Measurements from ENCODE around the gene HK2.
"Not testable (repeated sequence)": the region's sequence is repeated elsewhere in the genome, so short reads cannot be mapped to it uniquely, and the experiment has no call there.

The HK2 gene

DNA sequence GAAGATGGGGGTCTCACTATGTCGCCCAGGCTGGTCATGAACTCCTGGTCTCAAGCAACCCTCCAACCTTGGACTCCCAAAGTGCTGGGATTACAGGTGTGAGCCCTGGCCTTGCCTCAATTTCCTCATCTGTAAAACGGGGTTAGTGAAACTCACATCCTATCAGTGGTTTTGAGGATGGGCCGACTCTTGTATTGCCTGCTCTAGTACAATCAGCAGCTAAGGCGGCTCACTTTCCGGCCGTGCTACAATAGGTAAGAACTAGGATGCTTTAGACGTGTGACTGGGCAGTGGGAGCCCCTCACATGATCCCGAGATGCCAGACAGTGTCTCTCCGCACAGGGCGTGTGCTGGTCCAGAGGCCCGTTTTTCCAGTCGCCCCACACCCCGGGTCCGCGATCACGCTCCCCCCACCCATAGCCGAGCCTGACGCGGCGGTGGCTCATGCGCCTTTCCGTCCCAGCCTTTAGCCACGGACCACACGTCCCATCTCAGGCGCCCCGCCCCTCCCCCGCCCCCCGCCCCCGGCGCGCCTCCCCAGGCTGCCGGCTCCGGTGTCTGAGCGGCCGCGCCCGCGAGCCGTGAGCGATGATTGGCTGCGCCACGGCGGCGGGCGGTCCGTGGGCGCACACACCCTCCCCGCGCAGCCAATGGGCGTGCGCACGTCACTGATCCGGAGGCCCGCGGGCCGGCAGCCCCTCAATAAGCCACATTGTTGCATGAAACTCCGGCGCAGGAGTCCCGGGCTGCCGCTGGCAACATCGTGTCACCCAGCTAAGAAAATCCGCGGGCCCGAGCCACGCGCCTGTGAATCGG is at the start of gene HK2:
Gene HK2, plus strand, starts transcription at position 710 of the 816 bp plus-strand sequence. CDS start 454 bp downstream, outside the sequence.
- intact Hi-C loops (cut with DNase I), result no loop called here

DNA sequence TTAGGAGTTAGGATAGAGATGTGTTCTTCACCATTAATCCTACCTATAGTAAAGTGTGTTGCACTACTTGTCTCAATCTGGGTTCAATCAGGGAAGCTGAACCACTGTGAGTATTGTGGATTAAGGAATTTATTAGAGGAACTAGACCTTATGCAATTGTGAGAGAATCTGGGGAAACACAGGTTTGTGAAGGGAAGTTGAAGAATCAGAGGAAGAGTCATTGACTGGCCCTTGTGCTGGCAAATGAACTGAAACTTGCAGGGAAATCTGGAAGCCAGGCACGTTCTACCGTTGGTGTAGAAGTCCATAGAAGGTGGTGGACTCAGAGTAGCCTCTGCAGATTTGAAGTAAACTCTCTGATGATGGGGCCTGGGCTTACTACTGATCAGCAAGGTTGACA is 44.7 kb upstream of the HK2 start:
- intact Hi-C loops (cut with DNase I), result no loop called here
- peak in 2 of 42 donors; percentile 8 to 15 for DNase-seq

More for the DNA sequence above, at the start of gene HK2:
- peak; percentile 48 to 87 (median 79) for DNase-seq

DNA sequence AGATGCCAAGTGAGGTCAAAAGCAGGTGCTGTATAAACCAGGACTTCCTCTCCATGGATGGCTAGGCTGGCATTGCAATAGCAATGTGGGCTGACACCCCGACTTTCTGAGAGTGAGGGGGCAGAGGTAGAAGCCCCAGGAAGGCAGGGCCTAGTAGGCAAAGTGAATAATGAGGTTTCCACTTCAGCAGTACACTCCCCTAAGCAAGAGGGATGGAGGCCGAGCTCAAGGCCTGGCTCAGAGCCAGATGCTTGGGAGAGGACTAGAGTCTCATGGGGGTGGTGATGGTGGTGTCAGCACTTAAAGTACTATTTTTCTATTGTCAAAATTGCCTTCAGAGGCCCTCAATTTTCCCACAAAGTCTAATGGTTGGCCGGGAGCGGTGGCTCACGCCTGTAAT is 41.6 kb upstream of the HK2 start:
- no peak for DNase-seq
- intact Hi-C loops (cut with DNase I), result no loop called here

DNA sequence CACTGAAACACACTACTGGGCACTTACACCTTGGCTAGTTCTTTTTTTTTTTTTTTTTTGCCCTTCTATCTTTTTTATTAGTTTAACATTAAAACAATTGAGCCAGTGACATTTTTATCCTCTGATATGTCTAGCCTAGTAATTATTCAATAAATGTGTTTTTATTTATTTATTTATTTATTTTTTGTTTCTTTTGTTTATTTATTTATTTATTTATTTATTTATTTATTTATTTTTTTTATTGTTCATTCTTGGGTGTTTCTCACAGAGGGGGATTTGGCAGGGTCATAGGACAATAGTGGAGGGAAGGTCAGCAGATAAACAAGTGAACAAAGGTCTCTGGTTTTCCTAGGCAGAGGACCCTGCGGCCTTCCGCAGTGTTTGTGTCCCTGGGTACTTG is 39.0 kb upstream of the HK2 start:
- intact Hi-C loops (cut with DNase I); DNase-seq: not testable (repeated sequence)

DNA sequence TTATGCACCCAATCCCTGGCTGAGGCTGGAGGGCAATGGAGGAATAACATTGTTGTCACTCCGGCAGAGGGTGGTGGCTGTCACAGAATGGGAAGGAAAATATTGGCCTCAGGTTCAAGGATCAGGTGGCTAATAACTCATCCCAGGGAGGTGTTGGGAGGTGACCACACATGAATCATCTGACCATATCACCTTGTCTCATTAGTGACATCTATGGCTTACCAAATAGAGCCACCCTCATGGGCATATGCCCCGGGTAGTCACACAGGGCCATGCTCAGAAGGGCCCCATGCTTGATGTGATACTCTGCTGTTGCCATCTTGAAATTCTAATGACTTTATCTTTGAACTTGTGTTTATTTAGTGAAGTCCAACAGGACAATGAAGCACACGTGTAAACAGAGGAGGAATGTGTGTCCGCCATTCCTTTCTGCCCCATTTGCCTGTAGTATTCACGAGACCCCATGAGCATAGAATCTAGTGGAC is 27.5 kb upstream of the HK2 start:
- DNase-seq, result no peak

DNA sequence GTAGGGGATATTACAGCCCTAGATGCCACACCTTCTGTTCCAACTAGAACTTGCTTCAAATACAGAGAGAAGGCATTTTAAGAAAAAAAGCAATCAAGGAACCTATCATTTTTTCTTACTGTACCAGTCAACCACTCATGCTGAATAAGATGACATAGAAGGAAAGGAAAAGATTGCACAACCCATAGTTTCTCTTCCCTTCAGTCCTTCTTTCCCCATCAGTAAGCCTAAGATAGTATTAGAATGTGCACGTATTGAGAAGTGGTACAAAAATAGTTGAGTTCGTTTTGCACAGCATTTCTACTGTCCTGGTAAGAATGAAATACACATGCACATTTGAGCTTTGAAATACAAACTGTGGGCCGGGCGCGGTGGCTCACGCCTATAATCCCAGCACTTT is 27.0 kb upstream of the HK2 start:
- intact Hi-C loops (cut with DNase I), result no loop called here
- DNase-seq, result no peak

More for the DNA sequence above, 27.5 kb upstream of the HK2 start:
- intact Hi-C loops (cut with DNase I), result no loop called here

DNA sequence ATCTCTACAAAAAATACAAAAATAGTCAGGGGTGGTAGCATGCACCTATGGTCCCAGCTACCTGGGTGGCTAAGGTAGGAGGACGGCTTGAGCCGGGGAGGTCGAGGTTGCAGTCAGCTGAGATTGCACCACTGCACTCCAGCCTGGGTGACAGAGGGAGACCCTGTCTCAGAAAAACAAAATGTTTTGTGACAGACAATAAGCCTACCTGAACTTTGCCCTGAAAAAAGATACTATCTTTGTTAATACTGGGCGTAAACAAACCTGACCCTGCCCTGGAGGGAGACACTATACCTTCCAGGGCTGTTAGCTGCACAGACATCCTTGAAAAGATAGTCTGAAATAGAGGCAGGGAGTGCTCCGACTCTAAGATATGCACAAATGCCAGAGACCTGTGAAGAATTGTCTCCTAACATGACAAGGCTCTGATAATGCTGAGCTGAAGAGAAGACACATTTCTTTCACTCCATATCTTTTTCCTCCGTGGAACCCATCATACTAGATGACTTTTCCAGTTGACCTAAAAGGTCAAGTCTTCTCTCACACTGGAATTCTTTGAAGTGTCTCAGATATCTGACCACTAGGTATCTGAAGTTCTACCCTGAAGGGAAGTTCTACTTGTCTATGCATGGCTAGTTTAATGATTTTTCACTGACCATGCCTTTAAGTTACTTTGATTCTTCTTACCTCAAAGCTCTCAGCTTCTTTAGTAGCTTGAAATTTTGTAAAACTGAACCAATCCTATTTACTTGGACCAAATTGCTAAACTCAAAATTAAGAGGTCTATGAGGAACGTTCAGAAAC is 20.9 kb upstream of the HK2 start:
- intact Hi-C loops (cut with DNase I), result no loop called here
- DNase-seq, result no peak

DNA sequence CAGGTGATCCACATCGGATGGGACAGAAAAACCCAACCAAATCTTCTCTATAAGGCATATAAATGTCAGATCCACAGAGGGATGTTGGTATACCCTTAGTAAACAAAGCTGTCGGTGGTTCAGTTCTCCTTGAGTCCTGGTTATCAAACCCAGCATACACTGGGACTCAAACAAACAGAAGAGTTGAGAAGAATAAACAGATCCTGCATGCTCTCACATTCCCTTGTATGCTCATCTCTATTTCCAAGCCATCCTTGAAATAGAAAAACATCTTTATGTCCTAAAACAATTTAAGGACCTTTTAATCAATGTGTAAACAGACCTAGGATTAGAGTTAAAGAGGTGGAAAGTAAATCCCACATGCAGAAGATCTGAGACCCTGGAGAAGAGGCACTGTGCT is 19.8 kb upstream of the HK2 start:
- intact Hi-C loops (cut with DNase I), result no loop called here
- no peak for DNase-seq

DNA sequence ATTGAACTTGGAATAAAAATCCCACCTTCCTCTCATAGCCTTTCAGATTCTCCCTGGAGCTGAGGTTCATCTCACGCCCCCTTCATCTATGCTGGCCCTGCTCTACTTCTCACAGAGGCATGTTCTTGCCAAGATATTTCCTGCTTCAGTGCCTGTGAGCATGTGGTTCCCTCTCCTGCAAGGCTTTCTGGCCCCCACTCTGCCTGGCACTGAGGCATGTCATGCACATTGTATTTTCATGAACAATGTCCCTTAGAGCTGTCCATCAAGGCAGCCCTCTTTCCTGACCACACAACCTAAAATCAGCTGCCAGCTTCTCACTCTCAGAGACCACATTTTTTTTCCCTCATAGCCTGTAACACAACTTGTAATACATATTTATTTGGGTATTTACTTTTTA is 18.0 kb upstream of the HK2 start:
- intact Hi-C loops (cut with DNase I), result no loop called here
- peak in 3 of 42 donors; percentile 15 to 42 (median 22) for DNase-seq

DNA sequence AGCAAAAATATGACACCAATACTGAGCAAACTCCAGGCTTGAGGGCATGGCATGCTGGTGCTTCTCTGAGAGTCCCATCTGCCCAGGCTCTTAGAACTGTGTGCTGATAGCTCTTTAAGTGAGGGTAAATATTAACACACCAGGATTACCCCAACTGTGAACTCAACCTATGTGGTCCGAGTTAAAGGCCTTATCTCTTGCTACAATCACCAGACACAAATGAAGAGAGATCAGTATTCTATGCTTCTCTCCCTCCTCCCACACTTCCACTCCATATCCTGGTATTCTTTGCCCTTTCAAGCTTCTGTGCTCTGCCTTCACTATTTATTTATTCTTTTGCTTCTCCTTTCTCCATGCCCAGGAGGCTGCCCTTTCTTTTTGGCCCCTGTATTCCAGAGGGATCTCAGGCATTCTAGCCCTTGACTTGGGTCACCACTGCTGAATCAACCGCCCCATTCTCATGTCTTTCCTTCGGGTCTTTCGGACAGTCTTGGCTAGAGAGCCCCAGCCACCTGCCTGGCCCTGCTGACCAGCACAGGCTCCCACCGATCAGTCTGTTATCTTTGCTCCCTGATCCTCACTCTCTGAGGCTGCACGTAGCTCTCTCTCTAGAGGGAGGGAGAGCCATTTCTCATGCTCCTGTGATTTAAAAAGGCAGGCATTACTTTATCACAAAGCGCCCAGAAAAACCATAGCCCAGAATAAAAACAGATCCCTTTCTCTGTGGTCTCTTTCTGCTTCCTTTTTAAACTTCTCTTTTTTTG is 17.2 kb upstream of the HK2 start:
- DNase-seq, result peak in 1 of 42 donors; percentile 33

DNA sequence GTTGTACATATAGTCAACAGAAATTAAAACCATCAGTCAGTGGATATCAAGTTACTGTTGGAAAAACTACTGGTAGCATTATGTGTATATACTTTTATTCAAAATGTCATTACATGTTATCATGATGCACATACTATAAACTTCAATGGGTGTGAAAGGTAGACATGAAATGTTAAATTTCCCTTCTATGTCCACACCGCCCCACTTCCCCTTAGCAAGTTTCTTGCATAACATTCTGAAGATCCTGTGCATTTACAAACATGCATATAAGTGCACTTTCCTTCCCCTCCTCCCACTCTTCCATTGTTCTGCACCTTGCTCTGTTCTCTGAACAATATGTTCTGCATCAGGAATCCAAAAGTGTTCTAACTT is 16.6 kb upstream of the HK2 start:
- peak in 1 of 42 donors; percentile 34 for DNase-seq
- intact Hi-C loops (cut with DNase I), result no loop called here

More for the DNA sequence above, 17.2 kb upstream of the HK2 start:
- intact Hi-C loops (cut with DNase I), result no loop called here

DNA sequence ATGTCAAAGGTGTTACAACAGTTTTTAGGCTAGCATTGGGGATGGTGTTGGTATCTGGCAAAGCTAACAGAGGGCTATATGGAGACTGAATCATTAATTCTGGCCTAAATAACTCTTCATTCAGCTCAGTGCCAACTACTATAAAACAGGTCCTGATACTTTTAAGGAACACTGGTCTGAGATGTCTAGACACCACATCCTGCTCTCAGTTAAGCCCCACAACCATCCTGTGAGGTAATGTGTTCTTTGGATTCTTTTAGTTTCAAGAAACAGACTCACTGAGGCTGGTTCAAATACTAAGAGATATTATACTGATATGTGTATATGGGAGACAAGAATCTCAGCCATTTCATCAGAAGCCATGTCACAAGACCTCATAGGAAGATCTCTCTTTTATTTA is 14.2 kb upstream of the HK2 start:
- peak in 1 of 42 donors; percentile 9 for DNase-seq
- intact Hi-C loops (cut with DNase I), result no loop called here

DNA sequence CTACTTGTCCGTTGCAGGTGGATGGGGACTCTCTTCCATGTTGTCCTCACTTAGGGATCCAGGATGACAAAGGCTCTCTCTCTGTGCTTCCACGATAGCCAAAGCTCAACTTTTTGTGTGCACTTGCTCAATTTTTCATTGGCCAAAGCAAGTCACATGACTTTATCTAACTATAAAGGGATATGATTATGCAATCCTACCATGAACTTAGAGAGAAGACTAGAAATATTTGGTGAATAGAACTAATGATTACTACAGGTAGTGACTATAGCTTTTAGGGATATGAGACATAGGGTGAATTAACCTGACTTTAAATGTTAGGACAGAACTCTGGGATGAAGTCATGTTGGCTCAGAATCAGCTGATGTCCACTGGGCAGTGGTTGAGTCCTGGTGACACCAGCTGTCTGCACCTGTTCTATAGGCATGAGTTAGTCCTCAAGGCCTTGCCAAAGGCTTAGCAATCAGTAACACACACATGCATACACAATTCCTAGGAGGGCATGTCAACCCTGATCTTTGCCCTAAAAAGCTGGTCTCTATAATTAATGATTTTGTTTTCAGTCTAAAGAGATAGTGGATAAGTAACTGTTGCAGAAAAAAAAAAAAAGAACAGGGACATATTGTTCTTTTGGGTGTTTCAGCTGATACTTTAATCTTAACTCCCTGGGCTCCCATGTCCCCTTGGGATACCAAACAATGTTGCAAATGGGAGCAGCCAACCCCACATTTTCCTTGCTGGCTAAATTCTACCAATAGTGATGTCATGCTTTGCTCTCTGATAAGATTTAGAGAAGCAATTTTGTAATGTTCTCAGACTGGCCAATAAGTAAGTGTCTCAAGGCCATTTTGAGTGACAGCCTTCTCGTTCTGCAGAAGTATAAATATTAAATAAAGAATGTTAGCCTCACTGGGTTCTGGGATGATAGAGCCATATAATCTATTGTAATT is 12.5 kb upstream of the HK2 start:
- no peak for DNase-seq
- intact Hi-C loops (cut with DNase I), result no loop called here

DNA sequence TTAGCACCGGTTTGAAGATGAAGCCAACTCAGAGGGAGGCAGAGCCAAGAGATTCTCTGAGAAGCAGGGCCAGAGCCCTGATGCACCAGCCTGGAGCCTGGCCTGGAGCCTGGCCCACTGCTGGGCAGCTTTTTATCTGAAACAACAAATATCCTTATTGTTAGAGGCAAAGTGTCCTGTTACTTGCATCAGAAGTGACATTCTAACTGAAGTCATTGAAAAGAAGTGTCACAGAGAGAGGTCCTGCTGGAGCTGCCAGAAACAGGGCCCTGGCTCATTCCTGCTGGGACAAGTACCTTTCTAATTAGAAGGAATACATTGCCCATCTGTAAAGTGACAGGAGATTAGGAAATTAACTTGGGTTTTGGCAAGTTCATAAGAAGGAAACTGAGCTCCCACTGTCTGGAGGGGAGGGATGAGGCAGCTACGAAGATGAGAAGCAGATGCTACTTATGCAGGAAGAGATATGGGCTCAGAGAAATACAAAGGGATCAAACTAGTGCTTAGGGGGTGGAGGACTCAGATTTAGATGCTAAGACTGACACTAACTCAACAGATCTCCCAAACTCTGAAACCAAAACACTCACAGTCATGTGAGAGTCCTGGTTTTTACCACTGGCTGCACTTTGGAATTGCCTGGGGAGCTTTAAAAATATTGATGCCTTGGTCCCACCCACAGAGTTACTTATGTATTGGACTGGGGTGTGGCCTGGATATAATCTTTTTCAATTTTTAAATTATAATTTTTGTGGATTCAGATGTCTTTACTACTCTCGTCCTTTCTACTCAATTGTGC is 11.0 kb upstream of the HK2 start:
- peak in 4 of 42 donors; percentile 23 to 45 (median 31) for DNase-seq
- intact Hi-C loops (cut with DNase I), result no loop called here

DNA sequence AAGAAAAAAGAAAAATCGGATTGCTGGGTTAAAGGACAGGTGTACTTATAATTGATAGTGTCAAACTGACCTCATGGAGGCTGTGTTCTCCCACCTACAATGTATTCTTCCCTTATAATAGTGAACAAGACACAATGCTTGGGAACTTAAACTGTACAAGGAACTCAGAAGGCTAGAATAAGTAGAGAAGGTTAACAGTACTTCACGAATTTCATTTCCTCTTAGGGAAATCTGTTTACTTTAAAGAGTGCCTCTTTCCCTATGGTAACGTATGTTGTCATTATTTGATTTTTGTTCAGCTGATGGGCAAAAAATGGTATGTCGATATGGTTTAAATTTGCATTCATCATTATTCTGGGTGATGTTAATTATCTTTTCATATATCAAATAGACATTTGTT is 9.2 kb upstream of the HK2 start:
- no peak for DNase-seq
- intact Hi-C loops (cut with DNase I), result no loop called here

DNA sequence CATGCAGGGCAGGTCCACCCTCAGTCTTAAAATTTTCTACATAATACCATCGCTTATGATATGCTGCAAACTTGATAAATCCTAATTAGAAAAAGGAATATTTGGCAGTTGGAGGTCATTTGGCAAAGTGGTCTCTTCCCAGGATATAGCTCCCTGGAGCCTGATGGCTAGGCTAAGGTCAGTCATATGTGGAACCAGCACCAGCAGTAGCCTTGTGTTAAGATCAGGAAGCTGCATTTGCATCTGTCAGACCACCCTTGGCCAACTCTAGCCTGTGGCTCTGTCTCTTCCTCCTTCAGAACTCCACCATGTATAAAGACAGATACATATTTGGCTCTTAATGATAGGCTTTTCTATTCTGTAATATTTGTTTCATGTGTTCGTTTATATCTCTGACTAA is 5.4 kb upstream of the HK2 start:
- intact Hi-C loops (cut with DNase I), result no loop called here
- DNase-seq, result no peak

DNA sequence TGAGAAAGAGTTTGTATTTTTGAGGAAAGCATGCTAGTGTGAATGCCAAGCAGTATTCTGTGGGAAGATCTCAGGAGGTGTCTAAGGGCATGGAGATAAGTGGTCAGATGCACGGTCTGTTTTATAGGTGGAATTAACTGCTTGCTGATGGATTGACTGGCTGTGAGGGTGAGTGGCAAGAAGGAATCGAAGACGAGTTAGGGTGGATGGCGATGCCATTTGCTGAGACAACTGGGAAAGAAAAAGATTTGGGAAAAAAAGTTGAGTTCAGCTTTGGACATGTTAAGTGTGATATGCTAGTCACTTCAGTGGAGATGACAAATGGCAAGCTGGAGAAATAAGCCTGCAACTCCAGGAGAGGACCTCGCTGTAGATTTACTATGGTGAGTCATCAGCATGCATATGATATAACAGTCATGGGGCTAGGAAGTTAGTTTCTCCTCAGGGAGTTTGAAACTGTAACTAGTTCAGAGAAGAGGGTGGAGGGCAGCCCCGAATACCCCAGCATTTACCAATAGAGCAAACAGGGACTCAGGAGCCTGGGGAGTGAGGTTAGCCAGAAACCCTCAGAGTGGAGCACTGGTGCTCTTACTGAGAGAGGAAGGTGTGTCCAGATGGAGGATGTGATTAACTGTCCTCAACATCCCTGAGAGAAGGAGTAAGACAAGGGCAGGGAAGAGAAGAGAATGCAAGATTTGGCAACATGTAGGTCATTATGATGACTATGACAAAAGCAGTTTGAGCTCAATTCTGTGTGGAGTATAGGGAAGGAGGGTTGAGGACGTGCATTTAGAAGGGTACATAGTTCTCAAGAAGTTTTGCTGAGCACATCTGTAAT is 2.0 kb upstream of the HK2 start:
- intact Hi-C loops (cut with DNase I), result no loop called here
- no peak for DNase-seq

Measured in head of caudate nucleus (tissue), 42 donors.